ENCODE measurements around the gene ANGPTL8. TPM values are rescaled to one million over a fixed set of nuclear protein-coding genes. Genes with fewer than 3 reads are reported as not detected.
A peak's percentile ranks its signal among the peaks of the same experiment; 100 is the strongest.

Gene ANGPTL8
- total RNA-seq, 1 donor from 2014 or later, result not detected

GRCh38 chr19:11254666-11255065, 15.2 kb downstream of the ANGPTL8 start:
- Mint-ChIP-seq H3K27me3 (no peaks in the 10 kb centered on the region), H3K27ac (peak overlapping the region; percentile 24), H3K4me3 (ENCODE audit: low read depth) (no peak overlapping the region), H3K36me3 (ENCODE audit: insufficient read depth) (peaks cover 1% of the 10 kb centered on the region), H3K9me3 (ENCODE audit: low read depth) (no peaks in the 10 kb centered on the region), H3K4me1 (ENCODE audit: low read depth) (no peaks in the 10 kb centered on the region)
- DNase-seq (ENCODE audit: low spot score, unreplicated experiment), result no peak
- TF ChIP-seq CTCF (IDR thresholded peaks at IDR 0.05; ENCODE audit: unreplicated experiment), result peak; percentile 28

- Mint-ChIP-seq H3K27me3 (no peaks in the 10 kb centered on the region), H3K27ac (no peak overlapping the region), H3K36me3 (ENCODE audit: insufficient read depth) (no peaks in the 10 kb centered on the region), H3K4me1 (ENCODE audit: low read depth) (peaks cover 2% of the 10 kb centered on the region), H3K9me3 (ENCODE audit: low read depth) (no peaks in the 10 kb centered on the region), H3K4me3 (ENCODE audit: low read depth) (no peak overlapping the region)
- no peak for TF ChIP-seq CTCF (IDR thresholded peaks at IDR 0.05; ENCODE audit: unreplicated experiment)
- DNase-seq (ENCODE audit: low spot score, unreplicated experiment), result no peak
Measured at GRCh38 chr19:11256189-11256588, 16.8 kb downstream of the ANGPTL8 start.

- no peak overlapping the region for H3K27ac Mint-ChIP-seq
- H3K27me3 Mint-ChIP-seq, result no peaks in the 10 kb centered on the region
- H3K4me3 Mint-ChIP-seq (ENCODE audit: low read depth), result no peak overlapping the region
- no peaks in the 10 kb centered on the region for H3K36me3 Mint-ChIP-seq (ENCODE audit: insufficient read depth)
- H3K9me3 Mint-ChIP-seq (ENCODE audit: low read depth), result no peaks in the 10 kb centered on the region
- no peak for DNase-seq (ENCODE audit: low spot score, unreplicated experiment)
- H3K4me1 Mint-ChIP-seq (ENCODE audit: low read depth), result peaks cover 2% of the 10 kb centered on the region
- no peak for TF ChIP-seq CTCF (IDR thresholded peaks at IDR 0.05; ENCODE audit: unreplicated experiment)
Measured at GRCh38 chr19:11257846-11258380, 18.5 kb downstream of the ANGPTL8 start.

GRCh38 chr19:11260996-11261395, 21.6 kb downstream of the ANGPTL8 start:
- Mint-ChIP-seq H3K36me3 (ENCODE audit: insufficient read depth) (no peaks in the 10 kb centered on the region), H3K9me3 (ENCODE audit: low read depth) (no peaks in the 10 kb centered on the region), H3K4me1 (ENCODE audit: low read depth) (peaks cover 13% of the 10 kb centered on the region), H3K27ac (peak overlapping the region; percentile 79), H3K4me3 (ENCODE audit: low read depth) (peak overlapping the region; percentile 69), H3K27me3 (no peaks in the 10 kb centered on the region)
- TF ChIP-seq CTCF (IDR thresholded peaks at IDR 0.05; ENCODE audit: unreplicated experiment), result no peak
- DNase-seq (ENCODE audit: low spot score, unreplicated experiment), result no peak

- H3K4me1 Mint-ChIP-seq (ENCODE audit: low read depth), result peaks cover 15% of the 10 kb centered on the region
- no peaks in the 10 kb centered on the region for H3K27me3 Mint-ChIP-seq
- peak overlapping the region; percentile 69 for H3K4me3 Mint-ChIP-seq (ENCODE audit: low read depth)
- no peaks in the 10 kb centered on the region for H3K9me3 Mint-ChIP-seq (ENCODE audit: low read depth)
- H3K27ac Mint-ChIP-seq, result peak overlapping the region; percentile 79
- no peaks in the 10 kb centered on the region for H3K36me3 Mint-ChIP-seq (ENCODE audit: insufficient read depth)
- no peak for TF ChIP-seq CTCF (IDR thresholded peaks at IDR 0.05; ENCODE audit: unreplicated experiment)
- no peak for DNase-seq (ENCODE audit: low spot score, unreplicated experiment)
Measured at GRCh38 chr19:11261431-11261970, 22.1 kb downstream of the ANGPTL8 start.

Data from progenitor cell of endocrine pancreas (in vitro differentiated cells).